GM12878 (cell line): ENCODE results near the gene ABHD11.

Experiments used
- CEBPB ChIP-seq, 2 experiments: fragments of 150-350 bp in 1 of 2; IDR thresholded peaks; 2 replicates each; pipeline ENCODE4 v1.6.1; 2012 to 2014; ENCODE audit warnings: low read depth in 2 of 2, low read length in 2 of 2, borderline replicate concordance in 1 of 2, inconsistent platforms in 1 of 2
- CHD2 ChIP-seq: IDR thresholded peaks from 2 replicates; pipeline ENCODE4 v1.6.1; 2011; ENCODE audit warnings: low read depth, low read length, improper control_type of control experiment, borderline replicate concordance
- EP300 ChIP-seq, 2 experiments: fragments of 150-350 bp in 1 of 2; IDR thresholded peaks; 2 replicates each; pipeline ENCODE4 v1.6.1; 2011 to 2012; ENCODE audit warnings: low read depth in 2 of 2, low read length in 2 of 2, borderline replicate concordance in 1 of 2, improper control_type of control experiment in 1 of 2, inconsistent platforms in 1 of 2; ENCODE audit not compliant: control insufficient read depth in 1 of 2
- NFYB ChIP-seq: IDR thresholded peaks from 2 replicates; pipeline ENCODE4 v1.6.1; 2011; ENCODE audit warnings: low read depth, mild to moderate bottlenecking, low read length, improper control_type of control experiment, moderate library complexity; ENCODE audit not compliant: insufficient read depth
- RAD51 ChIP-seq: fragments of 450-650 bp; IDR thresholded peaks from 2 replicates; pipeline ENCODE4 v1.6.1; 2016; ENCODE audit warnings: moderate library complexity, mild to moderate bottlenecking, inconsistent platforms
- SMARCA5 ChIP-seq: fragments of 450-650 bp; IDR thresholded peaks from 2 replicates; pipeline ENCODE4 v1.6.1; 2017; ENCODE audit warnings: mild to moderate bottlenecking
- SMC3 ChIP-seq: IDR thresholded peaks from 2 replicates; pipeline ENCODE4 v1.6.1; 2011; ENCODE audit warnings: low read length, improper control_type of control experiment, borderline replicate concordance
- TAF1 ChIP-seq: IDR thresholded peaks from 2 replicates; pipeline ENCODE4 v1.6.1; 2011; ENCODE audit warnings: mild to moderate bottlenecking, low read depth, low read length, borderline replicate concordance
- TARDBP ChIP-seq: IDR thresholded peaks from 2 replicates; pipeline ENCODE4 v1.6.1; 2016; ENCODE audit warnings: borderline replicate concordance
- TF ChIP-seq, protein P1 (sequence below): fragments of 450-650 bp; IDR thresholded peaks from 2 replicates; pipeline ENCODE4 v1.6.1; 2016; ENCODE audit warnings: mild to moderate bottlenecking
- TF ChIP-seq, protein P2 (sequence below), 3 experiments: IDR thresholded peaks in 2 of 3; conservative IDR thresholded peaks in 1 of 3; 2 replicates each; pipeline ENCODE4 v1.5.1; 2011; ENCODE audit warnings: low read depth in 3 of 3, low read length in 3 of 3, mild to moderate bottlenecking in 3 of 3, control low read depth in 2 of 3, moderate library complexity in 2 of 3, inconsistent platforms in 1 of 3, mixed read lengths in 1 of 3; ENCODE audit not compliant: control insufficient read depth in 2 of 3, insufficient read depth in 1 of 3; ENCODE audit errors: extremely low read depth in 1 of 3
- TF ChIP-seq, protein P3 (sequence below): IDR thresholded peaks from 2 replicates; pipeline ENCODE4 v1.6.1; 2012; ENCODE audit warnings: mild to moderate bottlenecking, low read depth, low read length

DNA sequence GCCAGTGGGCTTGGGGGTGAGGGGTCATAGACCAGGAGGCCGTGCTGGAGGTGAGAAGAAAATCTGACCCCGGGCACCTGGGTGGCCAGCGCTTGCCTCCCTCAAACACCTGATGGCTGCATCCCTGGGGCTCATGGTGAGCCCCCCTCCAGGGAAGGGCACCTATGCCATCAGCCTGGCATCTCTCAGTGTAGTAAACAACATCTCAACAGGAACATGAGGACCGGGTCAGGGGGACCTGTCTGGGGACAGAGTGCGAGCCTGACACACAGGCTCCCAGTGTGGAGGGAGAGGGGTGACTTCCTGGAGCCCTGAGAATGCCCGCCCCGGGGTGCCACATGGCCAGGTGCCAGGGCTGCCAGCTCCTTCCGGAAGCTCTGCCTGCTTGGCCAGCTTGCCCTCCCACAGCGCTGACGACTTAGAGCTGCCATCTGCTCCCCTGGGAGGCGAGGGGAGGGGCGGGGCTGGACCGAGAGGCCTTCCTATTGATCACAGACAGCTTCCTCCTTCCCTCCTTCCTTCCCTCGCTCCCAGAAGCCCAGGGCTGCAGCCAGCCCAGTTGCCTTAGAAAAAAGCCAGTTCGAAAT is 31.5 kb downstream of the ABHD11 start:
- no peak for TF ChIP-seq EP300 (IDR thresholded peaks at IDR 0.05; ENCODE audit: borderline replicate concordance in 1 of 2, control insufficient read depth in 1 of 2, low read depth in 2 of 2, low read length in 2 of 2)
- TF ChIP-seq, protein P1, sequence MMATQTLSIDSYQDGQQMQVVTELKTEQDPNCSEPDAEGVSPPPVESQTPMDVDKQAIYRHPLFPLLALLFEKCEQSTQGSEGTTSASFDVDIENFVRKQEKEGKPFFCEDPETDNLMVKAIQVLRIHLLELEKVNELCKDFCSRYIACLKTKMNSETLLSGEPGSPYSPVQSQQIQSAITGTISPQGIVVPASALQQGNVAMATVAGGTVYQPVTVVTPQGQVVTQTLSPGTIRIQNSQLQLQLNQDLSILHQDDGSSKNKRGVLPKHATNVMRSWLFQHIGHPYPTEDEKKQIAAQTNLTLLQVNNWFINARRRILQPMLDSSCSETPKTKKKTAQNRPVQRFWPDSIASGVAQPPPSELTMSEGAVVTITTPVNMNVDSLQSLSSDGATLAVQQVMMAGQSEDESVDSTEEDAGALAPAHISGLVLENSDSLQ: no peak
- no peak for TF ChIP-seq CEBPB (IDR thresholded peaks at IDR 0.05; ENCODE audit: borderline replicate concordance in 1 of 2, low read depth in 2 of 2, low read length in 2 of 2)
- no peak for TF ChIP-seq SMARCA5
- TF ChIP-seq RAD51: no peak
- TF ChIP-seq TARDBP: no peak
- TF ChIP-seq, protein P2, sequence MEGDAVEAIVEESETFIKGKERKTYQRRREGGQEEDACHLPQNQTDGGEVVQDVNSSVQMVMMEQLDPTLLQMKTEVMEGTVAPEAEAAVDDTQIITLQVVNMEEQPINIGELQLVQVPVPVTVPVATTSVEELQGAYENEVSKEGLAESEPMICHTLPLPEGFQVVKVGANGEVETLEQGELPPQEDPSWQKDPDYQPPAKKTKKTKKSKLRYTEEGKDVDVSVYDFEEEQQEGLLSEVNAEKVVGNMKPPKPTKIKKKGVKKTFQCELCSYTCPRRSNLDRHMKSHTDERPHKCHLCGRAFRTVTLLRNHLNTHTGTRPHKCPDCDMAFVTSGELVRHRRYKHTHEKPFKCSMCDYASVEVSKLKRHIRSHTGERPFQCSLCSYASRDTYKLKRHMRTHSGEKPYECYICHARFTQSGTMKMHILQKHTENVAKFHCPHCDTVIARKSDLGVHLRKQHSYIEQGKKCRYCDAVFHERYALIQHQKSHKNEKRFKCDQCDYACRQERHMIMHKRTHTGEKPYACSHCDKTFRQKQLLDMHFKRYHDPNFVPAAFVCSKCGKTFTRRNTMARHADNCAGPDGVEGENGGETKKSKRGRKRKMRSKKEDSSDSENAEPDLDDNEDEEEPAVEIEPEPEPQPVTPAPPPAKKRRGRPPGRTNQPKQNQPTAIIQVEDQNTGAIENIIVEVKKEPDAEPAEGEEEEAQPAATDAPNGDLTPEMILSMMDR (IDR thresholded peaks at IDR 0.05 in 2 of 3, conservative IDR thresholded peaks at IDR 0.05 in 1 of 3; ENCODE audit: control insufficient read depth in 2 of 3, extremely low read depth in 1 of 3, insufficient read depth in 1 of 3, low read depth in 3 of 3, low read length in 3 of 3): no peak
- TF ChIP-seq SMC3: no peak
- TF ChIP-seq CHD2: no peak
- no peak for TF ChIP-seq NFYB
- TF ChIP-seq TAF1: no peak
- TF ChIP-seq, protein P3, sequence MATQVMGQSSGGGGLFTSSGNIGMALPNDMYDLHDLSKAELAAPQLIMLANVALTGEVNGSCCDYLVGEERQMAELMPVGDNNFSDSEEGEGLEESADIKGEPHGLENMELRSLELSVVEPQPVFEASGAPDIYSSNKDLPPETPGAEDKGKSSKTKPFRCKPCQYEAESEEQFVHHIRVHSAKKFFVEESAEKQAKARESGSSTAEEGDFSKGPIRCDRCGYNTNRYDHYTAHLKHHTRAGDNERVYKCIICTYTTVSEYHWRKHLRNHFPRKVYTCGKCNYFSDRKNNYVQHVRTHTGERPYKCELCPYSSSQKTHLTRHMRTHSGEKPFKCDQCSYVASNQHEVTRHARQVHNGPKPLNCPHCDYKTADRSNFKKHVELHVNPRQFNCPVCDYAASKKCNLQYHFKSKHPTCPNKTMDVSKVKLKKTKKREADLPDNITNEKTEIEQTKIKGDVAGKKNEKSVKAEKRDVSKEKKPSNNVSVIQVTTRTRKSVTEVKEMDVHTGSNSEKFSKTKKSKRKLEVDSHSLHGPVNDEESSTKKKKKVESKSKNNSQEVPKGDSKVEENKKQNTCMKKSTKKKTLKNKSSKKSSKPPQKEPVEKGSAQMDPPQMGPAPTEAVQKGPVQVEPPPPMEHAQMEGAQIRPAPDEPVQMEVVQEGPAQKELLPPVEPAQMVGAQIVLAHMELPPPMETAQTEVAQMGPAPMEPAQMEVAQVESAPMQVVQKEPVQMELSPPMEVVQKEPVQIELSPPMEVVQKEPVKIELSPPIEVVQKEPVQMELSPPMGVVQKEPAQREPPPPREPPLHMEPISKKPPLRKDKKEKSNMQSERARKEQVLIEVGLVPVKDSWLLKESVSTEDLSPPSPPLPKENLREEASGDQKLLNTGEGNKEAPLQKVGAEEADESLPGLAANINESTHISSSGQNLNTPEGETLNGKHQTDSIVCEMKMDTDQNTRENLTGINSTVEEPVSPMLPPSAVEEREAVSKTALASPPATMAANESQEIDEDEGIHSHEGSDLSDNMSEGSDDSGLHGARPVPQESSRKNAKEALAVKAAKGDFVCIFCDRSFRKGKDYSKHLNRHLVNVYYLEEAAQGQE: no peak
